Activated B cell treated with CpG ODN at 0.5 μM for 24 hours (primary cell): Measurements from ENCODE around the gene NPHS1. TPM values are rescaled to one million over a fixed set of nuclear protein-coding genes. Genes with fewer than 3 reads are reported as not detected.

Experiments
- ATAC-seq: fragments of 200-7000 bp; cut with Tn5 transposase; one replicate; pipeline ENCODE4 v1.10.0; 2021; ENCODE audit warnings: low read depth, mild to moderate bottlenecking, moderate library complexity
- CTCF ChIA-PET: fragments of 350-600 bp; sonication (Branson Sonifier 250); formaldehyde crosslinking; loops from one replicate; lab custom pipeline; 2021; ENCODE audit warnings: antibody characterized with exemption; lab: Charles Lee
- POLR2A ChIA-PET: fragments of 350-600 bp; sonication (Branson Sonifier 250); formaldehyde crosslinking; loops from one replicate; lab custom pipeline; 2021; ENCODE audit warnings: antibody characterized with exemption; lab: Charles Lee
- DNase-seq: peaks from one replicate; pipeline ENCODE4 v3.0.0; 2022
- H3K27ac Mint-ChIP-seq: one replicate; pipeline ENCODE4 v1.8.0; 2020; ENCODE audit warnings: mixed read lengths
- H3K27me3 Mint-ChIP-seq: one replicate; pipeline ENCODE4 v1.8.0; 2021; ENCODE audit warnings: mixed read lengths
- H3K36me3 Mint-ChIP-seq: one replicate; pipeline ENCODE4 v1.8.0; 2021; ENCODE audit warnings: low read depth, mixed read lengths
- H3K4me1 Mint-ChIP-seq: one replicate; pipeline ENCODE4 v1.8.0; 2021; ENCODE audit warnings: mixed read lengths
- H3K4me3 Mint-ChIP-seq: one replicate; pipeline ENCODE4 v1.8.0; 2020; ENCODE audit warnings: mild to moderate bottlenecking, mixed read lengths
- H3K9me3 Mint-ChIP-seq: one replicate; pipeline ENCODE4 v1.8.0; 2020; ENCODE audit warnings: mixed read lengths
- intact Hi-C: fragments of 100-400 bp; cut with micrococcal nuclease; formaldehyde crosslinking; loops from one replicate; pipeline ENCODE4 v1.15.1; 2024
- total RNA-seq: library from RNA; stranded (reverse); gene quantifications from 2 replicates; pipeline ENCODE4 v1.2.3, GENCODE V29; 2022
- TF ChIP-seq, protein P1 (sequence below): fragments of 200-600 bp; IDR thresholded peaks from one replicate; pipeline ENCODE4 v1.8.0; 2022; ENCODE audit warnings: antibody characterized with exemption, mild to moderate bottlenecking

The NPHS1 gene
- total RNA-seq, 1 donor from 2014 or later, result 0.18 TPM

DNA sequence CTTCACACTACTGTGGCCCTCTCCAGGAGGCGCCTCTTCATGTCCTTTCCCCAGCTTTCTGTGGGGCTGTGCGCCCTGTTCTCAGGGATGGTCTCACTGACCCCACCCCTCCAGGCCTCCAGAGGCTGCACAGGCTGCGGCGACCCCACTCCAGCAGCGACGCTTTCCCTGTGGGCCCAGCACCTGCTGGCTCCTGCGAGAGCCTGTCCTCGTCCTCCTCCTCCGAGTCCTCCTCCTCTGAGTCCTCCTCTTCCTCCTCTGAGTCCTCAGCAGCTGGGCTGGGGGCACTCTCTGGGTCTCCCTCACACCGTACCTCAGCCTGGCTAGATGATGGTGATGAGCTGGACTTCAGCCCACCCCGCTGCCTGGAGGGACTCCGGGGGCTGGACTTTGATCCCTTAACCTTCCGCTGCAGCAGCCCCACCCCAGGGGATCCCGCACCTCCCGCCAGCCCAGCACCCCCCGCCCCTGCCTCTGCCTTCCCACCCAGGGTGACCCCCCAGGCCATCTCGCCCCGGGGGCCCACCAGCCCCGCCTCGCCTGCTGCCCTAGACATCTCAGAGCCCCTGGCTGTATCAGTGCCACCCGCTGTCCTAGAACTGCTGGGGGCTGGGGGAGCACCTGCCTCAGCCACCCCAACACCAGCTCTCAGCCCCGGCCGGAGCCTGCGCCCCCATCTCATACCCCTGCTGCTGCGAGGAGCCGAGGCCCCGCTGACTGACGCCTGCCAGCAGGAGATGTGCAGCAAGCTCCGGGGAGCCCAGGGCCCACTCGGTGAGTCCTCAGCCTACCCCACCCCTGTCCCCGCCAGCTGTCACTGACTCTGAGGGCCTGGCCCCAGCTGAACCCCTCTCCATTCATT lies 65.8 kb downstream of the NPHS1 start:
- Mint-ChIP-seq H3K27ac (no peak overlapping the region), H3K4me3 (no peak overlapping the region), H3K4me1 (no peaks in the 10 kb centered on the region), H3K9me3 (no peaks in the 10 kb centered on the region), H3K36me3 (peaks cover 2% of the 10 kb centered on the region), H3K27me3 (no peaks in the 10 kb centered on the region)
- no peak for ATAC-seq
- no peak for DNase-seq
- intact Hi-C loops, result no loop called here
- POLR2A ChIA-PET, result no interaction called here
- TF ChIP-seq, protein P1, sequence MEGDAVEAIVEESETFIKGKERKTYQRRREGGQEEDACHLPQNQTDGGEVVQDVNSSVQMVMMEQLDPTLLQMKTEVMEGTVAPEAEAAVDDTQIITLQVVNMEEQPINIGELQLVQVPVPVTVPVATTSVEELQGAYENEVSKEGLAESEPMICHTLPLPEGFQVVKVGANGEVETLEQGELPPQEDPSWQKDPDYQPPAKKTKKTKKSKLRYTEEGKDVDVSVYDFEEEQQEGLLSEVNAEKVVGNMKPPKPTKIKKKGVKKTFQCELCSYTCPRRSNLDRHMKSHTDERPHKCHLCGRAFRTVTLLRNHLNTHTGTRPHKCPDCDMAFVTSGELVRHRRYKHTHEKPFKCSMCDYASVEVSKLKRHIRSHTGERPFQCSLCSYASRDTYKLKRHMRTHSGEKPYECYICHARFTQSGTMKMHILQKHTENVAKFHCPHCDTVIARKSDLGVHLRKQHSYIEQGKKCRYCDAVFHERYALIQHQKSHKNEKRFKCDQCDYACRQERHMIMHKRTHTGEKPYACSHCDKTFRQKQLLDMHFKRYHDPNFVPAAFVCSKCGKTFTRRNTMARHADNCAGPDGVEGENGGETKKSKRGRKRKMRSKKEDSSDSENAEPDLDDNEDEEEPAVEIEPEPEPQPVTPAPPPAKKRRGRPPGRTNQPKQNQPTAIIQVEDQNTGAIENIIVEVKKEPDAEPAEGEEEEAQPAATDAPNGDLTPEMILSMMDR, result no peak
- CTCF ChIA-PET, result no interaction called here

- CTCF ChIA-PET, result no interaction called here
- Mint-ChIP-seq H3K4me1 (no peaks in the 10 kb centered on the region), H3K9me3 (no peaks in the 10 kb centered on the region), H3K36me3 (peaks cover 7% of the 10 kb centered on the region), H3K27ac (no peak overlapping the region), H3K4me3 (no peak overlapping the region), H3K27me3 (no peaks in the 10 kb centered on the region)
- DNase-seq (no peak), ATAC-seq (no peak)
- POLR2A ChIA-PET, result no interaction called here
- TF ChIP-seq, protein P1, result no peak
- intact Hi-C loops, result no loop called here
Measured at GRCh38 chr19:35785339-35785627, 67.0 kb downstream of the NPHS1 start.

DNA sequence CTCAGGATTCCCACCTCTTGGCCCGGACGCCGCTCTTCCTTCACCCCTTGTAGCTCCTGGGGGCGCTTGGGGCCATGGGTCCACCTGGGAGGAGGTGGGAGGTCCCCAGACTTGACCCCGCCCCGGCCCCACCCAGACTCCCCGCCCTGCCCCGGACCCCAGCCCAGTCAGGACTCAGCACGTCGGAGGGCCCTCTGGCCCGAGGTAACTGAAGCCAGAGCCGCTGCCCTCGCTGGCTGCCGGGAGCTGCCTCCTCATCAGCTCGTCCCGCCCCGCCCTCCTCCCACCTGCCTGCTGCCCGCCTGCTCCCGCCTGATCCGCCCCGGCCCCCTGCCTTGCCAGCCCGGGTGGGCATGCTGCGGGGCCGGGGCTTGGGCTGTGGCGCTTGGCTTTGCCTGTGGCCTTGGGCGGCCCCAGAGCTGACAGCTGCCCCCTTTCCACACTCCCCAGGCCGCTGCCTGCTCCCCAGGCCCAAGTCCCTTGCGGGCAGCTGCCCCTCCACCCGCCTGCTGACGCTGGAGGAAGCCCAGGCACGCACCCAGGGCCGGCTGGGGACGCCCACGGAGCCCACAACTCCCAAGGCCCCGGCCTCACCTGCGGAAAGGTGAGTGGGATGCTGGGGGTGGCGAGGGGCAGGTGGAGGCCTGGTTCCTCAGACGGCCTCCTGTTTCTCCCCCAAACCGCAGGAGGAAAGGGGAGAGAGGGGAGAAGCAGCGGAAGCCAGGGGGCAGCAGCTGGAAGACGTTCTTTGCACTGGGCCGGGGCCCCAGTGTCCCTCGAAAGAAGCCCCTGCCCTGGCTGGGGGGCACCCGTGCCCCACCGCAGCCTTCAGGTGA lies 67.6 kb downstream of the NPHS1 start:
- no peaks in the 10 kb centered on the region for H3K27me3 Mint-ChIP-seq
- no peak overlapping the region for H3K4me3 Mint-ChIP-seq
- DNase-seq, result no peak
- no peaks in the 10 kb centered on the region for H3K4me1 Mint-ChIP-seq
- peaks cover 7% of the 10 kb centered on the region for H3K36me3 Mint-ChIP-seq
- intact Hi-C loops, result no loop called here
- no peak overlapping the region for H3K27ac Mint-ChIP-seq
- TF ChIP-seq, protein P1, result no peak
- POLR2A ChIA-PET, result no interaction called here
- no peak for ATAC-seq
- CTCF ChIA-PET, result no interaction called here
- H3K9me3 Mint-ChIP-seq, result no peaks in the 10 kb centered on the region

GRCh38 chr19:35783469-35784434 lies 68.6 kb downstream of the NPHS1 start:
- no peak overlapping the region for H3K27ac Mint-ChIP-seq
- TF ChIP-seq, protein P1, result no peak
- intact Hi-C loops, result no loop called here
- ChIA-PET CTCF (no interaction called here), POLR2A (no interaction called here)
- DNase-seq (no peak), ATAC-seq (no peak)
- no peaks in the 10 kb centered on the region for H3K4me1 Mint-ChIP-seq
- no peak overlapping the region for H3K4me3 Mint-ChIP-seq
- H3K9me3 Mint-ChIP-seq, result no peaks in the 10 kb centered on the region
- H3K27me3 Mint-ChIP-seq, result no peaks in the 10 kb centered on the region
- H3K36me3 Mint-ChIP-seq, result peaks cover 7% of the 10 kb centered on the region
